Endothelial cell of coronary artery (primary cell): ENCODE measurements around the gene GABRA1. TPM values are rescaled to one million over a fixed set of nuclear protein-coding genes. Genes with fewer than 3 reads are reported as not detected.

Source experiments
- total RNA-seq: library from RNA; depleted of rRNA; stranded (reverse); fragments of >200 nt; gene quantifications from 2 replicates; pipeline ENCODE4 v1.2.3, GENCODE V29; 2014

Gene GABRA1
- total RNA-seq, result not detected in 2 replicates

DNA sequence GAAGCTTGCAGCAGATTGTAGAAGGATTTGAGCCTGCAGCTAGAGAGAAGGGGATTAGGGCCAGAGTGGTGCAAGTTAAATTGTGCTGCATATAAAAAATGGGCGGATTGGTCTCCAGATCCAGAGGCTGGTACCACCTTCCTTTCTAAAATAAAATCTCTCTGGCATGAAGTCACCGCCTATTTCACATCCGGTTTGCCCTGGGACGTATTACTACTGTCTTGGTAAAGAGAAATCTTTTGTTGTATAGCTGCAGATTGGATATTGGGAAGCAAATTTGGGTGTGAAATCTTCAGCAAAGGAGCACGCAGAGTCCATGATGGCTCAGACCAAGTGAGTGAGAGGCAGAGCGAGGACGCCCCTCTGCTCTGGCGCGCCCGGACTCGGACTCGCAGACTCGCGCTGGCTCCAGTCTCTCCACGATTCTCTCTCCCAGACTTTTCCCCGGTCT lies at the start of gene GABRA1:
GABRA1 (plus strand) TSS at position 180 of the 451 bp plus-strand sequence. CDS start 2,691 bp downstream, outside the sequence.

Other genes with a start within 250 kb of the GABRA1 start
- not detected in 2 replicates for gene GABRA6, start 162.4 kb upstream of the GABRA1 start, total RNA-seq
- not detected in 2 replicates for gene GABRG2, start 219.7 kb downstream of the GABRA1 start, total RNA-seq